CD4-positive, alpha-beta memory T cell (primary cell): ENCODE data around the gene LIMS4. TPM values are rescaled to one million over a fixed set of nuclear protein-coding genes. Genes with fewer than 3 reads are reported as not detected.
"Not testable (repeated sequence)": the region's sequence is repeated elsewhere in the genome, so short reads cannot be mapped to it uniquely, and the experiment has no call there.

Experiments used
- CTCF ChIA-PET: fragments of 350-600 bp; sonication (Branson Sonifier 250); formaldehyde crosslinking; loops from one replicate; lab custom pipeline; 2021; ENCODE audit warnings: inconsistent platforms; ENCODE audit not compliant: partially characterized antibody; lab: Charles Lee
- POLR2A ChIA-PET: fragments of 350-600 bp; sonication (Branson Sonifier 250); formaldehyde crosslinking; loops from one replicate; lab custom pipeline; 2021; ENCODE audit not compliant: partially characterized antibody; lab: Charles Lee
- DNase-seq, 5 donors: peaks; one replicate each; pipeline versions ENCODE4 v3.0.0 to v3.0.0-alpha.2; 2020 to 2022; ENCODE audit warnings: mixed read lengths in 1 of 5
- H3K27ac ChIP-seq: one replicate; pipeline ENCODE4 v1.7.0; 2013; ENCODE audit warnings: low read depth, low read length
- H3K27me3 ChIP-seq: 2 replicates; pipeline ENCODE4 v1.7.0; 2013; ENCODE audit warnings: mild to moderate bottlenecking, low read length, moderate library complexity; ENCODE audit not compliant: insufficient read depth
- H3K36me3 ChIP-seq: 2 replicates; pipeline ENCODE4 v1.7.0; 2013; ENCODE audit warnings: mild to moderate bottlenecking, low read length, moderate library complexity; ENCODE audit not compliant: insufficient read depth
- H3K4me1 ChIP-seq: 2 replicates; pipeline ENCODE4 v1.7.0; 2013; ENCODE audit warnings: mild to moderate bottlenecking, low read length, moderate library complexity; ENCODE audit not compliant: insufficient read depth
- H3K4me3 ChIP-seq, 2 donors: one replicate each; pipeline ENCODE4 v1.7.0; 2013; ENCODE audit warnings: low read length in 2 of 2, mild to moderate bottlenecking in 1 of 2
- H3K9me3 ChIP-seq, 2 donors: one replicate each; pipeline ENCODE4 v1.7.0; 2013; ENCODE audit warnings: low read length in 2 of 2, control low read depth in 1 of 2; ENCODE audit not compliant: control insufficient read depth in 1 of 2
- H3K27ac Mint-ChIP-seq, 7 donors: one replicate each; pipeline ENCODE4 v1.8.0; 2020 to 2021; ENCODE audit warnings: mixed read lengths in 7 of 7, mild to moderate bottlenecking in 6 of 7, inconsistent platforms in 3 of 7, moderate library complexity in 3 of 7
- H3K27me3 Mint-ChIP-seq, 2 donors: one replicate each; pipeline ENCODE4 v1.8.0; 2020 to 2021; ENCODE audit warnings: mixed read lengths in 2 of 2
- H3K36me3 Mint-ChIP-seq, 2 donors: one replicate each; pipeline ENCODE4 v1.8.0; 2020 to 2021; ENCODE audit warnings: mixed read lengths in 2 of 2, inconsistent platforms in 1 of 2, mild to moderate bottlenecking in 1 of 2
- H3K4me1 Mint-ChIP-seq, 4 donors: one replicate each; pipeline ENCODE4 v1.8.0; 2020 to 2021; ENCODE audit warnings: mixed read lengths in 4 of 4, mild to moderate bottlenecking in 1 of 4
- H3K4me3 Mint-ChIP-seq, 8 donors: one replicate each; pipeline ENCODE4 v1.8.0; 2020 to 2021; ENCODE audit warnings: mixed read lengths in 8 of 8, mild to moderate bottlenecking in 7 of 8, moderate library complexity in 6 of 8, inconsistent platforms in 3 of 8
- H3K9me3 Mint-ChIP-seq, 8 donors: one replicate each; pipeline ENCODE4 v1.8.0; 2020 to 2021; ENCODE audit warnings: mixed read lengths in 8 of 8, mild to moderate bottlenecking in 5 of 8, inconsistent platforms in 3 of 8, moderate library complexity in 1 of 8
- intact Hi-C: fragments of 100-400 bp; cut with micrococcal nuclease; formaldehyde crosslinking; loops from one replicate; pipeline ENCODE4 v1.15.1; 2023
- polyA plus RNA-seq, 2 donors: library from polyadenylated mRNA; unstranded; fragments of 300-500 nt; fragmentation: Illumina TruSeq; gene quantifications; one replicate each; pipeline ENCODE4 v1.2.3, GENCODE V29; 2021
- total RNA-seq, 2 experiments: library from RNA; stranded (reverse); gene quantifications; one replicate each; pipeline ENCODE4 v1.2.3, GENCODE V29; 2021

The LIMS4 gene
- total and polyA plus RNA-seq, 4 experiments from 2014 or later: 3.7 to 8.0 (median 4.3) TPM

GRCh38 chr2:110446644-110447043 lies 26.0 kb downstream of the LIMS4 start:
- H3K4me3 ChIP-seq, H3K36me3 Mint-ChIP-seq, H3K27ac Mint-ChIP-seq, CTCF ChIA-PET, H3K27me3 ChIP-seq, DNase-seq, H3K36me3 ChIP-seq, H3K4me1 Mint-ChIP-seq, H3K27me3 Mint-ChIP-seq, H3K27ac ChIP-seq, intact Hi-C loops, H3K9me3 ChIP-seq, H3K4me1 ChIP-seq, POLR2A ChIA-PET, H3K9me3 Mint-ChIP-seq, H3K4me3 Mint-ChIP-seq: not testable (repeated sequence)

- H3K27me3 Mint-ChIP-seq, H3K9me3 ChIP-seq, H3K4me1 Mint-ChIP-seq, POLR2A ChIA-PET, H3K9me3 Mint-ChIP-seq, H3K27ac ChIP-seq, H3K4me1 ChIP-seq, DNase-seq, H3K36me3 ChIP-seq, H3K4me3 ChIP-seq, H3K36me3 Mint-ChIP-seq, intact Hi-C loops, H3K27ac Mint-ChIP-seq, H3K27me3 ChIP-seq, H3K4me3 Mint-ChIP-seq, CTCF ChIA-PET: not testable (repeated sequence)
Measured at GRCh38 chr2:110443305-110444005, 29.2 kb downstream of the LIMS4 start.

GRCh38 chr2:110441905-110442304 lies 30.7 kb downstream of the LIMS4 start:
- H3K36me3 Mint-ChIP-seq, H3K27ac Mint-ChIP-seq, H3K27ac ChIP-seq, H3K9me3 ChIP-seq, H3K27me3 ChIP-seq, POLR2A ChIA-PET, H3K4me3 ChIP-seq, H3K9me3 Mint-ChIP-seq, CTCF ChIA-PET, H3K4me3 Mint-ChIP-seq, H3K36me3 ChIP-seq, H3K4me1 Mint-ChIP-seq, DNase-seq, H3K4me1 ChIP-seq, H3K27me3 Mint-ChIP-seq, intact Hi-C loops: not testable (repeated sequence)

- H3K27ac Mint-ChIP-seq, H3K36me3 Mint-ChIP-seq, CTCF ChIA-PET, H3K27me3 Mint-ChIP-seq, DNase-seq, intact Hi-C loops, H3K4me1 Mint-ChIP-seq, POLR2A ChIA-PET, H3K4me3 Mint-ChIP-seq, H3K27me3 ChIP-seq, H3K4me1 ChIP-seq, H3K9me3 Mint-ChIP-seq, H3K4me3 ChIP-seq, H3K9me3 ChIP-seq, H3K36me3 ChIP-seq, H3K27ac ChIP-seq: not testable (repeated sequence)
Measured at GRCh38 chr2:110434565-110434964, 38.1 kb downstream of the LIMS4 start.

- H3K27ac Mint-ChIP-seq, H3K9me3 ChIP-seq, H3K4me1 ChIP-seq, intact Hi-C loops, DNase-seq, H3K4me3 ChIP-seq, H3K36me3 Mint-ChIP-seq, H3K4me3 Mint-ChIP-seq, H3K27me3 ChIP-seq, H3K27ac ChIP-seq, POLR2A ChIA-PET, H3K4me1 Mint-ChIP-seq, H3K9me3 Mint-ChIP-seq, H3K27me3 Mint-ChIP-seq, H3K36me3 ChIP-seq, CTCF ChIA-PET: not testable (repeated sequence)
Measured at GRCh38 chr2:110425725-110426124, 46.9 kb downstream of the LIMS4 start.

- intact Hi-C loops, H3K27ac Mint-ChIP-seq, CTCF ChIA-PET, H3K4me1 ChIP-seq, H3K27ac ChIP-seq, H3K27me3 Mint-ChIP-seq, H3K36me3 Mint-ChIP-seq, H3K4me1 Mint-ChIP-seq, H3K9me3 ChIP-seq, H3K4me3 ChIP-seq, H3K36me3 ChIP-seq, H3K9me3 Mint-ChIP-seq, H3K27me3 ChIP-seq, POLR2A ChIA-PET: not testable (repeated sequence)
- H3K4me3 Mint-ChIP-seq: peak overlapping the region in 1 of 8 donors; percentile 4
- DNase-seq: peak in 1 of 5 donors; percentile 0
Measured at GRCh38 chr2:110424421-110424820, 48.2 kb downstream of the LIMS4 start.

- POLR2A ChIA-PET, H3K4me3 Mint-ChIP-seq, intact Hi-C loops, H3K4me1 ChIP-seq, CTCF ChIA-PET, H3K27me3 ChIP-seq, DNase-seq, H3K4me3 ChIP-seq, H3K27ac ChIP-seq, H3K36me3 ChIP-seq, H3K4me1 Mint-ChIP-seq, H3K9me3 Mint-ChIP-seq, H3K9me3 ChIP-seq, H3K27me3 Mint-ChIP-seq, H3K36me3 Mint-ChIP-seq, H3K27ac Mint-ChIP-seq: not testable (repeated sequence)
Measured at GRCh38 chr2:110423574-110423962, 49.0 kb downstream of the LIMS4 start.
